Measurements from ENCODE around the gene HPS4. TPM values are rescaled to one million over a fixed set of nuclear protein-coding genes. Genes with fewer than 3 reads are reported as not detected.

Gene HPS4
- total RNA-seq, 1 experiment from 2014 or later, result 48.1 TPM

- DNase-seq (ENCODE audit: low spot score) (no peak), ATAC-seq (no peak)
- H3K9me3 Mint-ChIP-seq, result peaks cover 5% of the 10 kb centered on the region
- POLR2A ChIA-PET, result interaction anchor here (1.6 kb wide), 1 partner anchor 52 kb away, joined by 4 read pairs; the partner anchor contains the start of genes HPS4 and SRRD
- no peak overlapping the region for H3K27ac Mint-ChIP-seq
- peaks cover 15% of the 10 kb centered on the region for H3K4me1 Mint-ChIP-seq
- H3K27me3 Mint-ChIP-seq (ENCODE audit: low read depth), result peaks cover 35% of the 10 kb centered on the region
- TF ChIP-seq TEAD4 (CRISPR knock-in tag; IDR thresholded peaks at IDR 0.05), result no peak
- TF ChIP-seq ERG (CRISPR knock-in tag; IDR thresholded peaks at IDR 0.05), result no peak
- no peak for TF ChIP-seq MLX (CRISPR knock-in tag; IDR thresholded peaks at IDR 0.05)
- no peak for TF ChIP-seq GRHL2 (CRISPR knock-in tag; IDR thresholded peaks at IDR 0.05; ENCODE audit: insufficient replicate concordance, severe bottlenecking)
- TF ChIP-seq TP53 (CRISPR knock-in tag; IDR thresholded peaks at IDR 0.05), result no peak
- no peak for TF ChIP-seq ARID4B (CRISPR knock-in tag; IDR thresholded peaks at IDR 0.05; ENCODE audit: borderline replicate concordance)
- no peak for TF ChIP-seq EMX1 (CRISPR knock-in tag; IDR thresholded peaks at IDR 0.05)
- no peak for TF ChIP-seq ATF3 (CRISPR knock-in tag; conservative IDR thresholded peaks at IDR 0.05)
- no peak for TF ChIP-seq MYBL2 (CRISPR knock-in tag; IDR thresholded peaks at IDR 0.05)
- TF ChIP-seq JUN (CRISPR knock-in tag; IDR thresholded peaks at IDR 0.05), result no peak
- no peak for TF ChIP-seq IRF2 (CRISPR knock-in tag; IDR thresholded peaks at IDR 0.05; ENCODE audit: borderline replicate concordance, low read depth)
- TF ChIP-seq AFF4 (CRISPR knock-in tag; IDR thresholded peaks at IDR 0.05; ENCODE audit: borderline replicate concordance), result no peak
- TF ChIP-seq CBFB (CRISPR knock-in tag; IDR thresholded peaks at IDR 0.05; ENCODE audit: low read depth), result no peak
- TF ChIP-seq HMGA2 (CRISPR knock-in tag; IDR thresholded peaks at IDR 0.05), result no peak
- H3K36me3 Mint-ChIP-seq, result peaks cover 6% of the 10 kb centered on the region; the same call in 1 of the 2 replicates
- H3K4me3 Mint-ChIP-seq, result peak overlapping the region; percentile 85; the same call in 1 of the 2 replicates
- CTCF ChIA-PET, result interaction anchor here (1.6 to 2.7 kb wide), 3 partner anchors 15 to 66 kb away, joined by 4 to 21 read pairs (median 11); no protein-coding TSS in a partner anchor
Measured at GRCh38 chr22:26431261-26431995, 52.2 kb downstream of the HPS4 start.

Data from WTC11 (cell line).